Neuronal stem cell (in vitro differentiated cells): Measurements from ENCODE around the gene TP53BP2.

ENCODE experiments used
- DNase-seq: peaks from one replicate; pipeline ENCODE4 v3.0.0-alpha.2; 2013; ENCODE audit warnings: low spot score
- H2AFZ ChIP-seq: one replicate; pipeline ENCODE4 v1.6.1; 2013; ENCODE audit warnings: mild to moderate bottlenecking, low read length, inconsistent platforms
- H2AK5ac ChIP-seq: 2 replicates; pipeline ENCODE4 v1.6.1; 2013; ENCODE audit warnings: low read depth, mild to moderate bottlenecking, inconsistent platforms, low read length, moderate library complexity, mixed read lengths
- H2BK120ac ChIP-seq: 2 replicates; pipeline ENCODE4 v1.6.1; 2013; ENCODE audit warnings: low read depth, mild to moderate bottlenecking, inconsistent platforms, low read length, moderate library complexity, mixed read lengths
- H2BK12ac ChIP-seq: one replicate; pipeline ENCODE4 v1.6.1; 2013; ENCODE audit warnings: low read length, inconsistent platforms
- H2BK15ac ChIP-seq: 2 replicates; pipeline ENCODE4 v1.6.1; 2013; ENCODE audit warnings: mild to moderate bottlenecking, low read length, inconsistent platforms, mixed read lengths
- H2BK5ac ChIP-seq: one replicate; pipeline ENCODE4 v1.6.1; 2013; ENCODE audit warnings: inconsistent platforms, mild to moderate bottlenecking, low read length, moderate library complexity
- H3K14ac ChIP-seq: one replicate; pipeline ENCODE4 v1.6.1; 2013; ENCODE audit warnings: low read length, inconsistent platforms
- H3K18ac ChIP-seq: 2 replicates; pipeline ENCODE4 v1.6.1; 2013; ENCODE audit warnings: low read length, inconsistent platforms
- H3K23ac ChIP-seq: 2 replicates; pipeline ENCODE4 v1.6.1; 2013; ENCODE audit warnings: low read depth, mild to moderate bottlenecking, mixed read lengths, low read length, inconsistent platforms; ENCODE audit not compliant: poor library complexity
- H3K27ac ChIP-seq: replicated peaks from 3 replicates; pipeline ENCODE4 v1.5.1; 2013; ENCODE audit warnings: low read length, inconsistent platforms
- H3K27me3 ChIP-seq, 3 experiments: 2 replicates each; pipeline ENCODE4 v1.6.1; 2013; ENCODE audit warnings: low read length in 3 of 3, mild to moderate bottlenecking in 2 of 3, inconsistent platforms in 1 of 3, low read depth in 1 of 3, mixed read lengths in 1 of 3, moderate library complexity in 1 of 3; ENCODE audit not compliant: control insufficient read depth in 3 of 3, insufficient read depth in 3 of 3
- H3K36me3 ChIP-seq, 2 donors: replicated peaks in 1 of 2; 2 replicates each; pipeline ENCODE4 v1.6.1; 2013; ENCODE audit warnings: low read length in 2 of 2; ENCODE audit not compliant: control insufficient read depth in 2 of 2, insufficient read depth in 2 of 2
- H3K4ac ChIP-seq: 2 replicates; pipeline ENCODE4 v1.6.1; 2013; ENCODE audit warnings: inconsistent platforms, mild to moderate bottlenecking, low read length, moderate library complexity
- H3K4me1 ChIP-seq, 2 donors: 1 replicate in 1 of 2; 2 replicates in 1 of 2; pipeline ENCODE4 v1.6.1; 2013; ENCODE audit warnings: low read length in 2 of 2, low read depth in 1 of 2; ENCODE audit not compliant: control insufficient read depth in 2 of 2, insufficient read depth in 1 of 2
- H3K4me2 ChIP-seq: one replicate; pipeline ENCODE4 v1.6.1; 2013; ENCODE audit warnings: mild to moderate bottlenecking, low read length, inconsistent platforms; ENCODE audit not compliant: insufficient read depth, poor library complexity, severe bottlenecking
- H3K4me3 ChIP-seq, 2 donors: 2 replicates each; pipeline ENCODE4 v1.5.1; 2013; ENCODE audit warnings: low read length in 2 of 2, mild to moderate bottlenecking in 2 of 2, inconsistent platforms in 1 of 2, moderate library complexity in 1 of 2
- H3K79me1 ChIP-seq: one replicate; pipeline ENCODE4 v1.6.1; 2013; ENCODE audit warnings: low read depth, mild to moderate bottlenecking, inconsistent platforms, low read length, moderate library complexity
- H3K9ac ChIP-seq: one replicate; pipeline ENCODE4 v1.6.1; 2013; ENCODE audit warnings: mild to moderate bottlenecking, low read depth, low read length, inconsistent platforms; ENCODE audit not compliant: poor library complexity
- H3K9me3 ChIP-seq, 2 donors: replicated peaks in 1 of 2; 2 replicates each; pipeline versions ENCODE3 to v1.6.1; 2013; ENCODE audit warnings: low read length in 2 of 2, mild to moderate bottlenecking in 2 of 2, inconsistent platforms in 1 of 2, low read depth in 1 of 2, mixed read lengths in 1 of 2, moderate library complexity in 1 of 2; ENCODE audit not compliant: control insufficient read depth in 2 of 2, insufficient read depth in 1 of 2
- H4K8ac ChIP-seq: one replicate; pipeline ENCODE4 v1.6.1; 2013; ENCODE audit warnings: low read depth, mild to moderate bottlenecking, inconsistent platforms, low read length, moderate library complexity
- H4K91ac ChIP-seq: one replicate; pipeline ENCODE4 v1.6.1; 2013; ENCODE audit warnings: low read length, low read depth, mild to moderate bottlenecking, inconsistent platforms; ENCODE audit not compliant: poor library complexity
- WGBS, 2 donors: extraction: QIAGEN DNeasy Blood & Tissue Kit; methylation state at CpG; one replicate each; pipeline ENCODE4 v1.1.7; 2013; ENCODE audit warnings: missing lambda C conversion rate in 2 of 2, mixed read lengths in 1 of 2; ENCODE audit not compliant: insufficient read length in 2 of 2, insufficient replicate concordance in 1 of 2; ENCODE audit errors: extremely low coverage in 2 of 2; 5-methylcytosine and 5-hydroxymethylcytosine counted together

TP53BP2 gene

GRCh38 chr1:223838125-223838854, 7.5 kb downstream of the TP53BP2 start:
- no peak overlapping the region for H3K9ac ChIP-seq
- H2BK120ac ChIP-seq = no peak overlapping the region
- no peaks in the 10 kb centered on the region for H3K27me3 ChIP-seq
- no peak overlapping the region for H3K18ac ChIP-seq
- no peak overlapping the region for H2AK5ac ChIP-seq
- H3K23ac ChIP-seq = no peak overlapping the region
- H3K4me1 ChIP-seq = peaks cover 2 to 14% of the 10 kb centered on the region in 2 donors
- no peak overlapping the region for H3K4me2 ChIP-seq
- H3K9me3 ChIP-seq = peaks cover 0 to 14% of the 10 kb centered on the region in 2 donors
- H3K4ac ChIP-seq = no peak overlapping the region
- no peak overlapping the region for H2AFZ ChIP-seq
- H2BK12ac ChIP-seq = no peak overlapping the region
- WGBS, 2 donors = no CpG with 5 or more reads among the region's 5 CpGs
- no peak for DNase-seq
- peaks cover 0 to 13% of the 10 kb centered on the region in 2 donors for H3K36me3 ChIP-seq
- no peak overlapping the region for H2BK5ac ChIP-seq
- no peak overlapping the region for H3K4me3 ChIP-seq
- H2BK15ac ChIP-seq = no peak overlapping the region
- H3K14ac ChIP-seq = no peak overlapping the region
- no peak overlapping the region for H4K8ac ChIP-seq
- H3K27ac ChIP-seq = no peak overlapping the region
- H4K91ac ChIP-seq = no peak overlapping the region
- peaks cover 4% of the 10 kb centered on the region for H3K79me1 ChIP-seq

DNA sequence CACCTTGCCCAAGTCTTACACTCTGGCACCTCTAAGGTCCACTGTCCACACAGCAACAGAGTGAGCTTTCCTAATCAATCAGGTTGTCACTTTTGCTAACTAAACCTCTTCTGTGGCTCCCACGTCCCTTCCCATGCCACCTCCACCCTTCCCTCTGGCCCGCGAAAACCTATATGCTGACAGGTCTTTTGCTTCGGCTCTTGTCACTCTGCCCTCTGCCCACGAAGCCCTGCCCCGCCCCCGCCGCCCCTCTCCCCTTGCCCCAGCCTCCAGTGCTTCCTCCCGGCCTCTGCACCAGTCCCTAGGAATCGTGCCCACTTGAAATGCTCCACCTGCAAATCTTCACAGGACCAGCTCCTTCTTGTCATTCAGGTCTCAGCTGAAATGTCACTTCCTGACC, 8.1 kb downstream of the TP53BP2 start:
- no peak overlapping the region for H3K18ac ChIP-seq
- H3K4me2 ChIP-seq = no peak overlapping the region
- no peak overlapping the region for H4K8ac ChIP-seq
- no peak overlapping the region for H2AFZ ChIP-seq
- H3K27me3 ChIP-seq = no peaks in the 10 kb centered on the region
- H3K23ac ChIP-seq = no peak overlapping the region
- no peak for DNase-seq
- no peak overlapping the region for H2BK12ac ChIP-seq
- WGBS, 2 donors = no CpG with 5 or more reads among the region's 10 CpGs
- no peak overlapping the region for H3K27ac ChIP-seq
- no peak overlapping the region for H2AK5ac ChIP-seq
- H3K4me3 ChIP-seq = no peak overlapping the region
- peaks cover 4% of the 10 kb centered on the region for H3K79me1 ChIP-seq
- H2BK15ac ChIP-seq = no peak overlapping the region
- no peak overlapping the region for H4K91ac ChIP-seq
- H3K9ac ChIP-seq = no peak overlapping the region
- H2BK5ac ChIP-seq = no peak overlapping the region
- peaks cover 0 to 14% of the 10 kb centered on the region in 2 donors for H3K9me3 ChIP-seq
- no peak overlapping the region for H3K14ac ChIP-seq
- H3K4ac ChIP-seq = no peak overlapping the region
- no peak overlapping the region for H2BK120ac ChIP-seq
- peaks cover 2 to 14% of the 10 kb centered on the region in 2 donors for H3K4me1 ChIP-seq
- H3K36me3 ChIP-seq = peaks cover 0 to 13% of the 10 kb centered on the region in 2 donors

DNA sequence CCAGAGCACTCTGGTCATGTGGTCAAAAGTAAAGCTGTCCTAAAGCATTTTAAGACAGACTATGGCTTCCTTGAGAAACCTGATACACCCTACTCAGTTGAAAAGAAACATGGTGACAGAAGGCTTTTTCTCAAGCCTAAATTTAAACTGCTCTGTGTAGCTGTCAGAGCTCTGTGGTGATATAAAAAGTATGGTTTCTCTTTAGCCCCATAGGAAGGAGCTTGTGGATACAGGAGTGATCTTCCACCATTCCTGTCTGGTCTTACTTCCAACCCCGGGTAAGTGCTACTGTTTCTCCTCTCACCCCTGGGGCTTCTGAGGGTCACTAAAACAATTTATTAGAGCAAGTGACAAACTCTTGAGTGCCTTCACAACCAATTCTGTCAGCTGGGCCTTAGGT, 8.5 kb downstream of the TP53BP2 start:
- H3K23ac ChIP-seq = no peak overlapping the region
- H4K91ac ChIP-seq = no peak overlapping the region
- H4K8ac ChIP-seq = no peak overlapping the region
- H3K14ac ChIP-seq = no peak overlapping the region
- no peak overlapping the region for H3K4ac ChIP-seq
- peaks cover 2 to 14% of the 10 kb centered on the region in 2 donors for H3K4me1 ChIP-seq
- no peaks in the 10 kb centered on the region for H3K27me3 ChIP-seq
- H3K9me3 ChIP-seq = peaks cover 0 to 14% of the 10 kb centered on the region in 2 donors
- no peak overlapping the region for H3K9ac ChIP-seq
- H3K36me3 ChIP-seq = peaks cover 0 to 13% of the 10 kb centered on the region in 2 donors
- no peak overlapping the region for H3K4me3 ChIP-seq
- no CpG with 5 or more reads among the region's 1 CpG for WGBS, 2 donors
- no peak overlapping the region for H3K4me2 ChIP-seq
- H2BK120ac ChIP-seq = no peak overlapping the region
- no peak overlapping the region for H2BK5ac ChIP-seq
- no peak overlapping the region for H2BK12ac ChIP-seq
- no peak for DNase-seq
- H2AFZ ChIP-seq = no peak overlapping the region
- peaks cover 7% of the 10 kb centered on the region for H3K79me1 ChIP-seq
- H3K18ac ChIP-seq = no peak overlapping the region
- no peak overlapping the region for H2BK15ac ChIP-seq
- no peak overlapping the region for H3K27ac ChIP-seq
- H2AK5ac ChIP-seq = no peak overlapping the region

DNA sequence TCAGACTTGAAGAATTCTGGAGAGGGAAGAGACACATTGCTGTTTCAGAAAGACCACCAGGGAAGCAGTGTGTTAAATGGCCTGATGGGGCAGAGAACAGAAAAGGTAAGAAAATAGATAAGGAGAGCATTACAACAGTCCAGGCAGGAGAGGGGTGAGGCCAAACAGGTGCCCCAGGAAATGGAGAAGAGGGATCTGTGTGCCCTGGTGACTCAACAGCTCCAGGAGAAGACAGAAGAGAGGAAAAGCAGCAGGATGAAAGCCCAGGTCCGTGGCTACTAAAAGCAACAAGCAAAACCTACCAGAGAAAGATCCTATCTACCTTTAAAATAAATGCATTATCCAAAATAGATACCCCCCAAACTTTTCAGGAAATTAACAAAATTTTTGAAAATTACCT, 9.2 kb downstream of the TP53BP2 start:
- H3K27ac ChIP-seq = no peak overlapping the region
- no peak overlapping the region for H3K4me2 ChIP-seq
- H3K4me3 ChIP-seq = no peak overlapping the region
- H3K9ac ChIP-seq = no peak overlapping the region
- no peak for DNase-seq
- no peak overlapping the region for H2BK120ac ChIP-seq
- H3K79me1 ChIP-seq = peaks cover 5% of the 10 kb centered on the region
- no peak overlapping the region for H3K23ac ChIP-seq
- no peaks in the 10 kb centered on the region for H3K27me3 ChIP-seq
- no peak overlapping the region for H3K4ac ChIP-seq
- peaks cover 0 to 14% of the 10 kb centered on the region in 2 donors for H3K9me3 ChIP-seq
- H2BK5ac ChIP-seq = no peak overlapping the region
- no peak overlapping the region for H4K91ac ChIP-seq
- no CpG with 5 or more reads among the region's 1 CpG for WGBS, 2 donors
- no peak overlapping the region for H2AK5ac ChIP-seq
- peaks cover 2 to 14% of the 10 kb centered on the region in 2 donors for H3K4me1 ChIP-seq
- H2BK12ac ChIP-seq = no peak overlapping the region
- no peak overlapping the region for H3K14ac ChIP-seq
- H3K36me3 ChIP-seq = peaks cover 0 to 13% of the 10 kb centered on the region in 2 donors
- H2AFZ ChIP-seq = no peak overlapping the region
- H3K18ac ChIP-seq = no peak overlapping the region
- H4K8ac ChIP-seq = no peak overlapping the region
- no peak overlapping the region for H2BK15ac ChIP-seq
